HG02973 (cell line): ENCODE data around the gene CARS1.

ENCODE experiments used
- ATAC-seq: cut with Tn5 transposase; IDR thresholded peaks from one replicate; pipeline ENCODE4 v1.9.1; 2021; ENCODE audit warnings: moderate library complexity; ENCODE audit not compliant: unreplicated experiment

CARS1 gene

GRCh38 chr11:3010521-3011275 lies 46.5 kb downstream of the CARS1 start:
- no peak for ATAC-seq

- ATAC-seq = no peak
These were observed 47.2 kb downstream of the CARS1 start for GRCh38 chr11:3010004-3010403.

GRCh38 chr11:3009481-3009880 lies 47.7 kb downstream of the CARS1 start:
- no peak for ATAC-seq

GRCh38 chr11:3008746-3009336 lies 48.4 kb downstream of the CARS1 start:
- ATAC-seq = no peak

- ATAC-seq = no peak
These were observed 49.7 kb downstream of the CARS1 start for GRCh38 chr11:3007404-3008010.

- no peak for ATAC-seq
These were observed 50.5 kb downstream of the CARS1 start for GRCh38 chr11:3006505-3007260.

GRCh38 chr11:3004481-3004880 lies 52.7 kb downstream of the CARS1 start:
- ATAC-seq = no peak

- no peak for ATAC-seq
These were observed 53.6 kb downstream of the CARS1 start for GRCh38 chr11:3003396-3004231.

- no peak for ATAC-seq
These were observed 54.4 kb downstream of the CARS1 start for GRCh38 chr11:3002871-3003270.

- ATAC-seq = no peak
These were observed 54.8 kb downstream of the CARS1 start for GRCh38 chr11:3002351-3002861.

- no peak for ATAC-seq
These were observed 55.7 kb downstream of the CARS1 start for GRCh38 chr11:3001496-3001895.

- ATAC-seq = no peak
These were observed 56.9 kb downstream of the CARS1 start for GRCh38 chr11:3000032-3000961.

GRCh38 chr11:2999464-2999998 lies 57.7 kb downstream of the CARS1 start:
- ATAC-seq = no peak

- no peak for ATAC-seq
These were observed 59.0 kb downstream of the CARS1 start for GRCh38 chr11:2998073-2998850.

GRCh38 chr11:2997406-2997805 lies 59.8 kb downstream of the CARS1 start:
- no peak for ATAC-seq

- no peak for ATAC-seq
These were observed 60.2 kb downstream of the CARS1 start for GRCh38 chr11:2996976-2997375.

- ATAC-seq = no peak
These were observed 61.2 kb downstream of the CARS1 start for GRCh38 chr11:2995893-2996554.

GRCh38 chr11:2995031-2995561 lies 62.1 kb downstream of the CARS1 start:
- ATAC-seq = no peak
